CD4-positive, alpha-beta T cell (primary cell): Measurements from ENCODE around the gene KCND2. TPM values are rescaled to one million over a fixed set of nuclear protein-coding genes. Genes with fewer than 3 reads are reported as not detected.

Source experiments
- ATAC-seq: fragments of 200-7000 bp; cut with Tn5 transposase; one replicate; pipeline ENCODE4 v1.10.0; 2022; ENCODE audit warnings: mild to moderate bottlenecking; ENCODE audit not compliant: poor library complexity
- CTCF ChIA-PET: fragments of 350-600 bp; sonication (Branson Sonifier 250); formaldehyde crosslinking; loops from one replicate; lab custom pipeline; 2021; ENCODE audit warnings: antibody characterized with exemption, inconsistent platforms; lab: Charles Lee
- POLR2A ChIA-PET: fragments of 350-600 bp; sonication (Branson Sonifier 250); formaldehyde crosslinking; loops from one replicate; lab custom pipeline; 2021; ENCODE audit warnings: antibody characterized with exemption, inconsistent platforms; lab: Charles Lee
- DNase-seq, 14 experiments: peaks; one replicate each; pipeline ENCODE4 v3.0.0-alpha.2; 2013 to 2020; ENCODE audit warnings: mixed read lengths in 2 of 14
- H3K27ac ChIP-seq, 2 donors: one replicate each; pipeline versions ENCODE4 v1.5.1 to v1.7.0; 2013; ENCODE audit warnings: low read length in 2 of 2, low read depth in 1 of 2, mild to moderate bottlenecking in 1 of 2
- H3K27me3 ChIP-seq, 2 experiments: 1 replicate in 1 of 2; 2 replicates in 1 of 2; pipeline versions ENCODE4 v1.6.1 to v1.7.0; 2013; ENCODE audit warnings: low read length in 2 of 2, control low read depth in 1 of 2, mild to moderate bottlenecking in 1 of 2, moderate library complexity in 1 of 2; ENCODE audit not compliant: insufficient read depth in 2 of 2, control insufficient read depth in 1 of 2
- H3K36me3 ChIP-seq: one replicate; pipeline ENCODE4 v1.6.1; 2013; ENCODE audit warnings: low read length, control low read depth; ENCODE audit not compliant: insufficient read depth
- H3K4me1 ChIP-seq: one replicate; pipeline ENCODE4 v1.6.1; 2013; ENCODE audit warnings: low read length, control low read depth; ENCODE audit not compliant: insufficient read depth
- H3K4me3 ChIP-seq: one replicate; pipeline ENCODE4 v1.5.1; 2013; ENCODE audit warnings: mild to moderate bottlenecking, low read length, moderate library complexity
- H3K9me3 ChIP-seq, 2 experiments: 1 replicate in 1 of 2; 2 replicates in 1 of 2; pipeline versions ENCODE4 v1.6.1 to v1.7.0; 2013; ENCODE audit warnings: low read length in 2 of 2, mild to moderate bottlenecking in 2 of 2, control low read depth in 1 of 2, moderate library complexity in 1 of 2; ENCODE audit not compliant: control insufficient read depth in 1 of 2, insufficient read depth in 1 of 2
- H3K27ac Mint-ChIP-seq: one replicate; pipeline ENCODE4 v1.8.0; 2020; ENCODE audit warnings: mixed read lengths
- H3K27me3 Mint-ChIP-seq: one replicate; pipeline ENCODE4 v1.8.0; 2021; ENCODE audit warnings: mixed read lengths
- H3K36me3 Mint-ChIP-seq: one replicate; pipeline ENCODE4 v1.8.0; 2021; ENCODE audit warnings: low read depth, mixed read lengths
- H3K4me1 Mint-ChIP-seq: one replicate; pipeline ENCODE4 v1.8.0; 2021; ENCODE audit warnings: low read depth, mixed read lengths
- H3K4me3 Mint-ChIP-seq: one replicate; pipeline ENCODE4 v1.8.0; 2020; ENCODE audit warnings: mild to moderate bottlenecking, mixed read lengths
- H3K9me3 Mint-ChIP-seq: one replicate; pipeline ENCODE4 v1.8.0; 2020; ENCODE audit warnings: mixed read lengths
- intact Hi-C, 2 experiments: fragments of 100-400 bp; cut with DNase I in 1 of 2; cut with micrococcal nuclease in 1 of 2; formaldehyde crosslinking; loops; one replicate each; pipeline versions ENCODE4 v1.15.1 to v1.9.0; 2023 to 2025; cut with DNase I, micrococcal nuclease
- total RNA-seq, 174 experiments: library from RNA in 2 of 174; stranded (reverse) in 2 of 174; gene quantifications; one replicate each; pipeline ENCODE4 v1.2.3 and lab custom pipeline; 2021 to 2026
- TF ChIP-seq, protein P1 (sequence below): fragments of 200-600 bp; IDR thresholded peaks from one replicate; pipeline ENCODE4 v1.8.0; 2022; ENCODE audit warnings: antibody characterized with exemption, mild to moderate bottlenecking

KCND2 gene
- total RNA-seq, 2 experiments from 2014 or later = not detected

DNA sequence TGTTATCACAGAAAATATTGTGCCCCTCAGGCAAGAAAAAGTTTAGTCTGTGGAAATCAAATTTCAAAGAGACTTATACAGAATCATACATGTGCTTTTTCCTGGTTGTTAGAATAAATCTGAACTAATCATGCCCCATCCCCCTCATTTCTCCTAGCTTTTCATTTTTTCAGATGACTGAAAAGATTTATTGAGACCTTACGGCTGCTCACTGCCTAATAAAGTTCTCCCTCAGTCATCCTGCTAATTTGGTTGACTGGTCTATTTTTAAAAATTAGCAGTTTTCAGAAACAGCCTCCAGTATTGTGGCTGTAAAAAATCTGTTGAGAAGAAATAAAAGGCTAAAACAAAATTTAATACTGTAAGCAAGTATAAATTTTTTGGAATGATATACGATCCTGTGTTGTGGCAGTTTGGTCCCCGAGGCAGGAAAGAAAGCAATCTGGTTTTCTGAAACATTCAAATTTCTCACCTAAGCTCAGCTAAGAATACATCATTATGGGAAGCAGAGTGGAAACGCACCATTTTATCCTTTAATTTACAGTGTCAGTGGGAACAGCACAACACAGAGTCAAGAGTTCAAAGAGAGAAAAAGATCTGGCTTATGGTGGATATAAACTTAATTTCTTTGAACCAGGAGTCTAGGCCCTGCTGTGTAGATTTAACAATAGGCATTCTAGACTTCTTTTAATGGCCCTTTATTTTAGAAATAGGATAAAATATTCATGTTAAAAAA lies 144.4 kb downstream of the KCND2 start:
- ChIA-PET CTCF (no interaction called here), POLR2A (no interaction called here)
- H3K4me3 Mint-ChIP-seq = no peak overlapping the region
- intact Hi-C loops = no loop called here
- no peak overlapping the region for H3K27ac ChIP-seq
- no peaks in the 10 kb centered on the region for H3K27me3 ChIP-seq
- H3K9me3 Mint-ChIP-seq = no peaks in the 10 kb centered on the region
- H3K4me1 Mint-ChIP-seq = no peaks in the 10 kb centered on the region
- no peak overlapping the region for H3K27ac Mint-ChIP-seq
- no peaks in the 10 kb centered on the region for H3K9me3 ChIP-seq
- H3K27me3 Mint-ChIP-seq = no peaks in the 10 kb centered on the region
- TF ChIP-seq, protein P1, sequence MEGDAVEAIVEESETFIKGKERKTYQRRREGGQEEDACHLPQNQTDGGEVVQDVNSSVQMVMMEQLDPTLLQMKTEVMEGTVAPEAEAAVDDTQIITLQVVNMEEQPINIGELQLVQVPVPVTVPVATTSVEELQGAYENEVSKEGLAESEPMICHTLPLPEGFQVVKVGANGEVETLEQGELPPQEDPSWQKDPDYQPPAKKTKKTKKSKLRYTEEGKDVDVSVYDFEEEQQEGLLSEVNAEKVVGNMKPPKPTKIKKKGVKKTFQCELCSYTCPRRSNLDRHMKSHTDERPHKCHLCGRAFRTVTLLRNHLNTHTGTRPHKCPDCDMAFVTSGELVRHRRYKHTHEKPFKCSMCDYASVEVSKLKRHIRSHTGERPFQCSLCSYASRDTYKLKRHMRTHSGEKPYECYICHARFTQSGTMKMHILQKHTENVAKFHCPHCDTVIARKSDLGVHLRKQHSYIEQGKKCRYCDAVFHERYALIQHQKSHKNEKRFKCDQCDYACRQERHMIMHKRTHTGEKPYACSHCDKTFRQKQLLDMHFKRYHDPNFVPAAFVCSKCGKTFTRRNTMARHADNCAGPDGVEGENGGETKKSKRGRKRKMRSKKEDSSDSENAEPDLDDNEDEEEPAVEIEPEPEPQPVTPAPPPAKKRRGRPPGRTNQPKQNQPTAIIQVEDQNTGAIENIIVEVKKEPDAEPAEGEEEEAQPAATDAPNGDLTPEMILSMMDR = no peak
- H3K36me3 ChIP-seq = no peaks in the 10 kb centered on the region
- no peaks in the 10 kb centered on the region for H3K4me1 ChIP-seq
- no peak for DNase-seq
- no peaks in the 10 kb centered on the region for H3K36me3 Mint-ChIP-seq
- no peak for ATAC-seq
- no peak overlapping the region for H3K4me3 ChIP-seq

GRCh38 chr7:120421151-120421651 lies 148.2 kb downstream of the KCND2 start:
- Histone ChIP-seq H3K27ac (no peak overlapping the region), H3K27me3 (no peaks in the 10 kb centered on the region), H3K9me3 (no peaks in the 10 kb centered on the region), H3K4me3 (no peak overlapping the region), H3K4me1 (no peaks in the 10 kb centered on the region), H3K36me3 (no peaks in the 10 kb centered on the region)
- Mint-ChIP-seq H3K27ac (no peak overlapping the region), H3K36me3 (no peaks in the 10 kb centered on the region), H3K4me1 (no peaks in the 10 kb centered on the region), H3K9me3 (no peaks in the 10 kb centered on the region), H3K4me3 (no peak overlapping the region), H3K27me3 (no peaks in the 10 kb centered on the region)
- DNase-seq (no peak), ATAC-seq (no peak)
- intact Hi-C loops = no loop called here
- ChIA-PET POLR2A (no interaction called here), CTCF (no interaction called here)
- TF ChIP-seq, protein P1 = no peak

GRCh38 chr7:120431016-120431415 lies 158.0 kb downstream of the KCND2 start:
- Mint-ChIP-seq H3K9me3 (no peaks in the 10 kb centered on the region), H3K4me3 (no peak overlapping the region), H3K27me3 (no peaks in the 10 kb centered on the region), H3K36me3 (no peaks in the 10 kb centered on the region), H3K27ac (no peak overlapping the region), H3K4me1 (no peaks in the 10 kb centered on the region)
- TF ChIP-seq, protein P1 = no peak
- ATAC-seq = no peak
- Histone ChIP-seq H3K4me1 (no peaks in the 10 kb centered on the region), H3K27me3 (no peaks in the 10 kb centered on the region), H3K9me3 (peaks cover 0 to 5% of the 10 kb centered on the region in 2 experiments), H3K36me3 (no peaks in the 10 kb centered on the region), H3K4me3 (no peak overlapping the region), H3K27ac (no peak overlapping the region)
- no peak for DNase-seq
- ChIA-PET CTCF (no interaction called here), POLR2A (no interaction called here)
- intact Hi-C loops = no loop called here
